Transverse colon (tissue), 4 donors: ENCODE measurements around the gene TGFBR2. TPM values are rescaled to one million over a fixed set of nuclear protein-coding genes. Genes with fewer than 3 reads are reported as not detected.
"Not testable (repeated sequence)": the region's sequence is repeated elsewhere in the genome, so short reads cannot be mapped to it uniquely, and the experiment has no call there.

Source experiments
- DNase-seq: peaks from one replicate; pipeline ENCODE4 v3.0.0-alpha.2; 2019
- H3K27ac ChIP-seq, 4 donors: fragments of 200-600 bp; sonication (generic); 2 replicates each; pipeline ENCODE4 v1.5.1; 2016 to 2018; ENCODE audit warnings: inconsistent platforms in 4 of 4
- H3K27me3 ChIP-seq: fragments of 200-600 bp; sonication (generic); 2 replicates; pipeline ENCODE4 v1.5.1; 2017; ENCODE audit warnings: inconsistent platforms
- H3K36me3 ChIP-seq, 4 donors: fragments of 200-600 bp; sonication (generic); 2 replicates each; pipeline ENCODE4 v1.5.1; 2017 to 2019; ENCODE audit warnings: inconsistent platforms in 4 of 4
- H3K4me1 ChIP-seq, 4 donors: fragments of 200-600 bp; sonication (generic); 2 replicates each; pipeline ENCODE4 v1.5.1; 2017 to 2020; ENCODE audit warnings: inconsistent platforms in 4 of 4
- H3K4me3 ChIP-seq, 4 donors: fragments of 200-600 bp; sonication (generic); 1 replicate in 1 of 4; 2 replicates in 3 of 4; pipeline versions ENCODE4 v1.5.1 to v1.6.1; 2017 to 2019; ENCODE audit warnings: inconsistent platforms in 4 of 4
- H3K9me3 ChIP-seq, 2 donors: fragments of 200-600 bp; sonication (generic); 2 replicates each; pipeline ENCODE4 v1.5.1; 2017 to 2019; ENCODE audit warnings: inconsistent platforms in 2 of 2
- CTCF ChIP-seq, 5 experiments: fragments of 200-600 bp in 3 of 5; fragments of 450-650 bp in 2 of 5; sonication (generic) in 3 of 5; IDR thresholded peaks; 1 replicate in 2 of 5; 2 replicates in 3 of 5; pipeline ENCODE4 v1.5.1; 2016 to 2017; ENCODE audit warnings: antibody characterized with exemption in 5 of 5, inconsistent platforms in 3 of 5, mild to moderate bottlenecking in 2 of 5, moderate library complexity in 1 of 5
- EP300 ChIP-seq: sonication (generic); formaldehyde crosslinking; IDR thresholded peaks from one replicate; pipeline ENCODE4 v1.6.1; 2017; ENCODE audit warnings: antibody characterized with exemption, low read depth
- POLR2A ChIP-seq: fragments of 450-650 bp; IDR thresholded peaks from one replicate; pipeline ENCODE4 v1.6.1; 2016; ENCODE audit warnings: antibody characterized with exemption, mild to moderate bottlenecking, moderate library complexity
- POLR2AphosphoS5 ChIP-seq, 3 donors: sonication (generic); formaldehyde crosslinking; IDR thresholded peaks; one replicate each; pipeline ENCODE4 v1.6.1; 2016; ENCODE audit warnings: antibody characterized with exemption in 3 of 3
- WGBS, 2 donors: methylation state at CpG; one replicate each; pipeline ENCODE4 v1.1.5; 2018; ENCODE audit warnings: low coverage in 1 of 2; 5-methylcytosine and 5-hydroxymethylcytosine counted together
- in situ Hi-C, 4 donors: fragments of 200-750 bp; cut with MboI; loops; one replicate each; pipeline versions ENCODE4 v1.15.0 to v1.15.1; 2017; ENCODE audit warnings: low sequenced_read_pairs in 3 of 4, low pct_ligation_motif_present in 1 of 4, low pct_unique_long_range_greater_than_20kb in 1 of 4
- intact Hi-C: fragments of 100-400 bp; cut with DNase I; formaldehyde crosslinking; loops from one replicate; pipeline ENCODE4 v1.15.1; 2023; ENCODE audit warnings: low total_unique reads
- total RNA-seq, 4 donors: library from RNA; depleted of rRNA; stranded (reverse); fragments of >200 nt; gene quantifications; one replicate each; pipeline ENCODE4 v1.1.0, GENCODE V29; 2016

TGFBR2 gene
- total RNA-seq, 4 donors from 2014 or later: 63.2 to 179 (median 98.5) TPM

- 64% methylated on average over 3 of the region's 3 CpGs; no CpG with 5 or more reads in 1 of the 2 donors for WGBS, 2 donors
- intact Hi-C loops: no loop called here
- in situ Hi-C loops: loop anchor here in 1 of 4 donors (10.0 kb wide), 1 partner anchor 52 kb away; no protein-coding TSS in a partner anchor
Measured at GRCh38 chr3:30622790-30623189, 16.4 kb downstream of the TGFBR2 start.

GRCh38 chr3:30623351-30623750 is 16.9 kb downstream of the TGFBR2 start:
- in situ Hi-C loops: loop anchor here in 1 of 4 donors (10.0 kb wide), 1 partner anchor 51 kb away; no protein-coding TSS in a partner anchor
- DNase-seq: no peak
- peak overlapping the region in 3 of 4 donors; percentile 38 to 66 (median 39) for H3K27ac ChIP-seq
- intact Hi-C loops: no loop called here
- no peaks in the 10 kb centered on the region for H3K36me3 ChIP-seq
- H3K4me3 ChIP-seq: no peak overlapping the region
- H3K27me3 ChIP-seq: no peaks in the 10 kb centered on the region
- 81 to 83% methylated on average over 5 of the region's 5 CpGs for WGBS, 2 donors
- no peaks in the 10 kb centered on the region for H3K9me3 ChIP-seq
- H3K4me1 ChIP-seq: peaks cover 23 to 94% (median 43%) of the 10 kb centered on the region in 4 donors
- TF ChIP-seq POLR2AphosphoS5 (IDR thresholded peaks at IDR 0.05) (no peak), POLR2A (no peak), CTCF (IDR thresholded peaks at IDR 0.05) (no peak), EP300 (no peak)

More at GRCh38 chr3:30622790-30623189, 16.4 kb downstream of the TGFBR2 start:
- DNase-seq: no peak
- TF ChIP-seq CTCF (IDR thresholded peaks at IDR 0.05) (no peak), POLR2A (no peak), EP300 (no peak), POLR2AphosphoS5 (IDR thresholded peaks at IDR 0.05) (no peak)
- no peaks in the 10 kb centered on the region for H3K27me3 ChIP-seq
- H3K4me1 ChIP-seq: peaks cover 20 to 94% (median 43%) of the 10 kb centered on the region in 4 donors
- no peaks in the 10 kb centered on the region for H3K36me3 ChIP-seq
- peak overlapping the region; percentile 6 to 66 (median 38) for H3K27ac ChIP-seq
- H3K9me3 ChIP-seq: no peaks in the 10 kb centered on the region
- H3K4me3 ChIP-seq: no peak overlapping the region

- H3K4me3 ChIP-seq, H3K27me3 ChIP-seq, intact Hi-C loops, DNase-seq, H3K36me3 ChIP-seq, H3K9me3 ChIP-seq: not testable (repeated sequence)
- in situ Hi-C loops: loop anchor here in 1 of 4 donors (10.0 kb wide), 1 partner anchor 50 kb away; no protein-coding TSS in a partner anchor
- Histone ChIP-seq H3K4me1 (peaks cover 33 to 95% (median 52%) of the 10 kb centered on the region in 4 donors), H3K27ac (peak overlapping the region in 2 of 4 donors; percentile 66 to 67)
- 82 to 84% methylated on average over 6 of the region's 6 CpGs for whole genome bisulfite sequencing, 2 donors
Measured at GRCh38 chr3:30624480-30624879, 18.1 kb downstream of the TGFBR2 start.

GRCh38 chr3:30625541-30626438 is 19.4 kb downstream of the TGFBR2 start:
- Histone ChIP-seq H3K9me3 (no peaks in the 10 kb centered on the region), H3K4me3 (no peak overlapping the region), H3K27ac (peak overlapping the region; percentile 34 to 67 (median 60)), H3K27me3 (no peaks in the 10 kb centered on the region), H3K36me3 (no peaks in the 10 kb centered on the region), H3K4me1 (peaks cover 34 to 95% (median 49%) of the 10 kb centered on the region in 4 donors)
- no peak for DNase-seq
- 53 to 63% methylated on average over 4 of the region's 4 CpGs for WGBS, 2 donors
- TF ChIP-seq POLR2AphosphoS5 (IDR thresholded peaks at IDR 0.05) (peak in 1 of 3 donors; percentile 41), CTCF (IDR thresholded peaks at IDR 0.05) (no peak), EP300 (no peak), POLR2A (no peak)
- in situ Hi-C loops: loop anchor here in 1 of 4 donors (10.0 kb wide), 1 partner anchor 49 kb away; no protein-coding TSS in a partner anchor
- intact Hi-C loops: no loop called here
